Naive thymus-derived CD4-positive, alpha-beta T cell (primary cell): ENCODE measurements around the gene ITGB5. TPM values are rescaled to one million over a fixed set of nuclear protein-coding genes. Genes with fewer than 3 reads are reported as not detected.
"Not testable (repeated sequence)": the region's sequence is repeated elsewhere in the genome, so short reads cannot be mapped to it uniquely, and the experiment has no call there.

Experiments used
- ATAC-seq: fragments of 150-1000 bp; cut with Tn5 transposase; 2 replicates; pipeline ENCODE4 v1.10.0; 2021; ENCODE audit warnings: mild to moderate bottlenecking, moderate library complexity
- CTCF ChIA-PET: fragments of 350-600 bp; sonication (Branson Sonifier 250); formaldehyde crosslinking; loops from one replicate; lab custom pipeline; 2021; ENCODE audit warnings: antibody characterized with exemption; lab: Charles Lee
- POLR2A ChIA-PET: fragments of 350-600 bp; sonication (Branson Sonifier 250); formaldehyde crosslinking; loops from one replicate; lab custom pipeline; 2021; ENCODE audit warnings: antibody characterized with exemption, inconsistent platforms; lab: Charles Lee
- DNase-seq, 9 donors: peaks; one replicate each; pipeline versions ENCODE4 v3.0.0 to v3.0.0-alpha.2; 2020 to 2022; ENCODE audit warnings: mixed read lengths in 1 of 9
- H3K27ac ChIP-seq: one replicate; pipeline ENCODE4 v1.7.0; 2013; ENCODE audit warnings: mild to moderate bottlenecking, low read depth, low read length, moderate library complexity
- H3K27me3 ChIP-seq, 2 donors: one replicate each; pipeline ENCODE4 v1.7.0; 2013; ENCODE audit warnings: low read length in 2 of 2, mild to moderate bottlenecking in 2 of 2, moderate library complexity in 2 of 2; ENCODE audit not compliant: control insufficient read depth in 2 of 2, insufficient read depth in 2 of 2
- H3K36me3 ChIP-seq, 3 experiments: 1 replicate in 2 of 3; 2 replicates in 1 of 3; pipeline ENCODE4 v1.7.0; 2013; ENCODE audit warnings: low read length in 3 of 3, mild to moderate bottlenecking in 3 of 3, moderate library complexity in 1 of 3; ENCODE audit not compliant: insufficient read depth in 3 of 3, control insufficient read depth in 2 of 3
- H3K4me1 ChIP-seq, 2 donors: one replicate each; pipeline ENCODE4 v1.7.0; 2013; ENCODE audit warnings: low read length in 2 of 2, mild to moderate bottlenecking in 2 of 2, moderate library complexity in 1 of 2; ENCODE audit not compliant: control insufficient read depth in 2 of 2, insufficient read depth in 2 of 2
- H3K4me3 ChIP-seq: 2 replicates; pipeline ENCODE4 v1.7.0; 2013; ENCODE audit warnings: mild to moderate bottlenecking, low read length
- H3K9me3 ChIP-seq, 3 experiments: 1 replicate in 2 of 3; 2 replicates in 1 of 3; pipeline ENCODE4 v1.7.0; 2013; ENCODE audit warnings: low read length in 3 of 3; ENCODE audit not compliant: control insufficient read depth in 2 of 3
- H3K27ac Mint-ChIP-seq, 9 donors: one replicate each; pipeline ENCODE4 v1.8.0; 2020 to 2022; ENCODE audit warnings: mixed read lengths in 9 of 9, mild to moderate bottlenecking in 8 of 9, moderate library complexity in 5 of 9, inconsistent platforms in 2 of 9
- H3K27me3 Mint-ChIP-seq, 5 donors: one replicate each; pipeline ENCODE4 v1.8.0; 2021 to 2022; ENCODE audit warnings: mixed read lengths in 5 of 5, mild to moderate bottlenecking in 1 of 5
- H3K36me3 Mint-ChIP-seq, 5 donors: one replicate each; pipeline ENCODE4 v1.8.0; 2020 to 2022; ENCODE audit warnings: mixed read lengths in 5 of 5, mild to moderate bottlenecking in 3 of 5, inconsistent platforms in 1 of 5
- H3K4me1 Mint-ChIP-seq, 7 donors: one replicate each; pipeline ENCODE4 v1.8.0; 2020 to 2022; ENCODE audit warnings: mixed read lengths in 7 of 7, mild to moderate bottlenecking in 3 of 7, inconsistent platforms in 1 of 7
- H3K4me3 Mint-ChIP-seq, 10 donors: one replicate each; pipeline ENCODE4 v1.8.0; 2020 to 2022; ENCODE audit warnings: mild to moderate bottlenecking in 10 of 10, mixed read lengths in 10 of 10, moderate library complexity in 6 of 10, inconsistent platforms in 2 of 10
- H3K9me3 Mint-ChIP-seq, 11 donors: one replicate each; pipeline ENCODE4 v1.8.0; 2020 to 2022; ENCODE audit warnings: mixed read lengths in 11 of 11, mild to moderate bottlenecking in 4 of 11, inconsistent platforms in 1 of 11, moderate library complexity in 1 of 11
- intact Hi-C, 2 donors: fragments of 100-400 bp; cut with micrococcal nuclease; formaldehyde crosslinking; loops; one replicate each; pipeline ENCODE4 v1.15.1; 2023
- polyA plus RNA-seq, 2 donors: library from polyadenylated mRNA; unstranded; fragments of 300-500 nt; fragmentation: Illumina TruSeq; gene quantifications; one replicate each; pipeline ENCODE4 v1.2.3, GENCODE V29; 2021
- total RNA-seq, 6 experiments: library from RNA in 5 of 6; stranded (reverse) in 5 of 6; gene quantifications; 1 replicate in 5 of 6; 2 replicates in 1 of 6; pipeline ENCODE4 v1.2.3 and lab custom pipeline; 2021 to 2026

Gene ITGB5
- total and polyA plus RNA-seq, 7 experiments from 2014 or later = 0.29 to 3.5 (median 2.1) TPM; not detected in 2

- Histone ChIP-seq H3K9me3 (no peaks in the 10 kb centered on the region), H3K4me1 (no peaks in the 10 kb centered on the region), H3K4me3 (no peak overlapping the region), H3K27ac (no peak overlapping the region), H3K36me3 (no peaks in the 10 kb centered on the region), H3K27me3 (no peaks in the 10 kb centered on the region)
- ChIA-PET POLR2A (no interaction called here), CTCF (interaction anchor here (0.5 kb wide), 1 partner anchor 397 kb away, joined by 4 read pairs; no protein-coding TSS in a partner anchor)
- Mint-ChIP-seq H3K27ac (peak overlapping the region in 1 of 9 donors; percentile 15), H3K4me1 (peaks cover 0 to 4% (median 0%) of the 10 kb centered on the region in 7 donors), H3K27me3 (peaks cover 0 to 6% (median 4%) of the 10 kb centered on the region in 5 donors), H3K36me3 (no peaks in the 10 kb centered on the region), H3K4me3 (no peak overlapping the region), H3K9me3 (no peaks in the 10 kb centered on the region)
- ATAC-seq = no peak
- DNase-seq = no peak
- intact Hi-C loops = no loop called here
These were observed 90.7 kb downstream of the ITGB5 start for GRCh38 chr3:124796477-124796876.

GRCh38 chr3:124793054-124793739 lies 94.0 kb downstream of the ITGB5 start:
- no peak overlapping the region for H3K27ac Mint-ChIP-seq
- Histone ChIP-seq H3K9me3 (no peaks in the 10 kb centered on the region), H3K27me3 (no peaks in the 10 kb centered on the region), H3K4me3 (no peak overlapping the region), H3K4me1 (no peaks in the 10 kb centered on the region), H3K27ac (no peak overlapping the region), H3K36me3 (no peaks in the 10 kb centered on the region)
- intact Hi-C loops = no loop called here
- no peaks in the 10 kb centered on the region for H3K9me3 Mint-ChIP-seq
- peaks cover 0 to 10% (median 0%) of the 10 kb centered on the region in 7 donors for H3K4me1 Mint-ChIP-seq
- CTCF ChIA-PET = no interaction called here
- POLR2A ChIA-PET = no interaction called here
- no peaks in the 10 kb centered on the region for H3K36me3 Mint-ChIP-seq
- no peak overlapping the region for H3K4me3 Mint-ChIP-seq
- DNase-seq (no peak), ATAC-seq (no peak)
- H3K27me3 Mint-ChIP-seq = peaks cover 0 to 7% (median 4%) of the 10 kb centered on the region in 5 donors

GRCh38 chr3:124792341-124793040 lies 94.7 kb downstream of the ITGB5 start:
- DNase-seq = no peak
- Mint-ChIP-seq H3K27ac (peak overlapping the region in 1 of 9 donors; percentile 63), H3K4me3 (no peak overlapping the region), H3K4me1 (peaks cover 0 to 10% (median 0%) of the 10 kb centered on the region in 7 donors), H3K27me3 (peaks cover 0 to 7% (median 4%) of the 10 kb centered on the region in 5 donors), H3K9me3 (no peaks in the 10 kb centered on the region), H3K36me3 (no peaks in the 10 kb centered on the region)
- ATAC-seq = no peak
- Histone ChIP-seq H3K4me3 (no peak overlapping the region), H3K27ac (no peak overlapping the region), H3K9me3 (no peaks in the 10 kb centered on the region), H3K36me3 (no peaks in the 10 kb centered on the region), H3K4me1 (no peaks in the 10 kb centered on the region), H3K27me3 (no peaks in the 10 kb centered on the region)
- intact Hi-C loops = no loop called here
- ChIA-PET CTCF (no interaction called here), POLR2A (no interaction called here)

- intact Hi-C loops = no loop called here
- ATAC-seq (peak; percentile 12), DNase-seq (no peak)
- no peak overlapping the region for H3K4me3 Mint-ChIP-seq
- POLR2A ChIA-PET = no interaction called here
- H3K9me3 Mint-ChIP-seq = no peaks in the 10 kb centered on the region
- H3K4me3 ChIP-seq = no peak overlapping the region
- CTCF ChIA-PET = interaction anchor here (1.0 kb wide), 1 partner anchor 110 kb away, joined by 4 read pairs; no protein-coding TSS in a partner anchor
- H3K9me3 ChIP-seq = no peaks in the 10 kb centered on the region
- H3K27ac ChIP-seq = no peak overlapping the region
- H3K36me3 ChIP-seq = no peaks in the 10 kb centered on the region
- H3K4me1 Mint-ChIP-seq = peaks cover 0 to 15% (median 0%) of the 10 kb centered on the region in 7 donors
- no peaks in the 10 kb centered on the region for H3K36me3 Mint-ChIP-seq
- H3K27me3 Mint-ChIP-seq = peaks cover 0 to 7% (median 0%) of the 10 kb centered on the region in 5 donors
- H3K27ac Mint-ChIP-seq = no peak overlapping the region
- no peaks in the 10 kb centered on the region for H3K27me3 ChIP-seq
- H3K4me1 ChIP-seq = no peaks in the 10 kb centered on the region
These were observed 95.5 kb downstream of the ITGB5 start for GRCh38 chr3:124791639-124792151.

GRCh38 chr3:124791142-124791541 lies 96.0 kb downstream of the ITGB5 start:
- ATAC-seq (no peak), DNase-seq (no peak)
- Histone ChIP-seq H3K4me1 (no peaks in the 10 kb centered on the region), H3K27ac (no peak overlapping the region), H3K27me3 (no peaks in the 10 kb centered on the region), H3K4me3 (no peak overlapping the region), H3K9me3 (no peaks in the 10 kb centered on the region), H3K36me3 (no peaks in the 10 kb centered on the region)
- ChIA-PET POLR2A (no interaction called here), CTCF (interaction anchor here (1.0 kb wide), 1 partner anchor 111 kb away, joined by 4 read pairs; no protein-coding TSS in a partner anchor)
- H3K36me3 Mint-ChIP-seq = no peaks in the 10 kb centered on the region
- peaks cover 0 to 7% (median 0%) of the 10 kb centered on the region in 5 donors for H3K27me3 Mint-ChIP-seq
- H3K4me1 Mint-ChIP-seq = peaks cover 0 to 18% (median 0%) of the 10 kb centered on the region in 7 donors
- H3K4me3 Mint-ChIP-seq = no peak overlapping the region
- no peaks in the 10 kb centered on the region for H3K9me3 Mint-ChIP-seq
- intact Hi-C loops = no loop called here
- H3K27ac Mint-ChIP-seq = no peak overlapping the region

- H3K27ac Mint-ChIP-seq, H3K4me3 Mint-ChIP-seq, ATAC-seq, intact Hi-C loops, POLR2A ChIA-PET, H3K27me3 ChIP-seq, CTCF ChIA-PET, H3K9me3 Mint-ChIP-seq, H3K9me3 ChIP-seq, H3K27ac ChIP-seq, DNase-seq, H3K4me1 ChIP-seq, H3K36me3 ChIP-seq, H3K4me3 ChIP-seq, H3K27me3 Mint-ChIP-seq, H3K36me3 Mint-ChIP-seq: not testable (repeated sequence)
- H3K4me1 Mint-ChIP-seq = peaks cover 0 to 18% (median 0%) of the 10 kb centered on the region in 7 donors
These were observed 98.1 kb downstream of the ITGB5 start for GRCh38 chr3:124789103-124789502.
